K562 (cell line): ENCODE measurements around the gene ZNF200. TPM values are rescaled to one million over a fixed set of nuclear protein-coding genes. Genes with fewer than 3 reads are reported as not detected.
A peak's percentile ranks its signal among the peaks of the same experiment; 100 is the strongest.

ENCODE experiments used
- CBX2 ChIP-seq: fragments of 200-600 bp; sonication (generic); IDR thresholded peaks from one replicate; pipeline ENCODE4 v1.6.1; 2012; ENCODE audit warnings: mild to moderate bottlenecking, low read length, inconsistent platforms; ENCODE audit not compliant: insufficient read depth, poor library complexity, severe bottlenecking
- E2F5 ChIP-seq: sonication (generic); formaldehyde crosslinking; IDR thresholded peaks from 2 replicates; pipeline ENCODE4 v1.8.0; 2022; ENCODE audit warnings: mild to moderate bottlenecking, missing genetic modification reagents
- NR4A1 ChIP-seq, 2 experiments: fragments of 250-450 bp in 1 of 2; fragments of 450-650 bp in 1 of 2; sonication (Bioruptor Pico) in 1 of 2; IDR thresholded peaks; 2 replicates each; pipeline versions ENCODE4 v1.4.0 to v1.6.1; 2016 to 2020; ENCODE audit warnings: mild to moderate bottlenecking in 2 of 2, missing compliant biosample characterization in 1 of 2, missing genetic modification characterization in 1 of 2, moderate library complexity in 1 of 2
- RAD21 ChIP-seq, 2 experiments: fragments of 250-450 bp in 1 of 2; fragments of 450-650 bp in 1 of 2; sonication (Bioruptor Pico) in 1 of 2; formaldehyde crosslinking in 1 of 2; IDR thresholded peaks in 1 of 2; conservative IDR thresholded peaks in 1 of 2; 2 replicates each; pipeline versions ENCODE4 v1.4.0 to v1.8.0; 2020 to 2022; ENCODE audit warnings: mild to moderate bottlenecking in 2 of 2, moderate library complexity in 1 of 2
- RBM14 ChIP-seq: fragments of 200-400 bp; formaldehyde crosslinking; IDR thresholded peaks from 2 replicates; pipeline ENCODE4 v1.6.1; 2018; ENCODE audit warnings: low read depth, mild to moderate bottlenecking, low read length, moderate library complexity, borderline replicate concordance; ENCODE audit not compliant: insufficient read depth
- RERE ChIP-seq: sonication (generic); formaldehyde crosslinking; IDR thresholded peaks from 2 replicates; pipeline ENCODE4 v1.8.0; 2023; ENCODE audit warnings: missing genetic modification reagents, mild to moderate bottlenecking, borderline replicate concordance
- RHOXF2B ChIP-seq: fragments of 250-450 bp; sonication (Bioruptor Pico); conservative IDR thresholded peaks from 2 replicates; pipeline ENCODE4 v1.5.1; 2021
- RUNX1 ChIP-seq: sonication (generic); IDR thresholded peaks from 2 replicates; pipeline ENCODE4 v1.6.1; 2016; ENCODE audit warnings: antibody characterized with exemption, low read depth
- SIX5 ChIP-seq, 2 experiments: IDR thresholded peaks; 2 replicates each; pipeline ENCODE4 v1.6.1; 2011; ENCODE audit warnings: low read length in 2 of 2, borderline replicate concordance in 1 of 2, low read depth in 1 of 2, mild to moderate bottlenecking in 1 of 2, moderate library complexity in 1 of 2; ENCODE audit not compliant: insufficient read depth in 1 of 2
- SRSF9 ChIP-seq: fragments of 200-400 bp; formaldehyde crosslinking; IDR thresholded peaks from 2 replicates; pipeline ENCODE4 v1.6.1; 2017; ENCODE audit warnings: low read depth, low read length, borderline replicate concordance
- SUPT5H ChIP-seq: fragments of 450-650 bp; IDR thresholded peaks from 2 replicates; pipeline ENCODE4 v1.6.1; 2016
- TEAD1 ChIP-seq, 2 experiments: fragments of 450-650 bp in 1 of 2; sonication (generic) in 1 of 2; formaldehyde crosslinking; IDR thresholded peaks; 2 replicates each; pipeline versions ENCODE4 v1.4.0 to v1.8.0; 2020 to 2022; ENCODE audit warnings: mild to moderate bottlenecking in 2 of 2, missing genetic modification reagents in 1 of 2
- THRAP3 ChIP-seq: fragments of 450-650 bp; IDR thresholded peaks from 2 replicates; pipeline ENCODE4 v1.6.1; 2016; ENCODE audit warnings: mild to moderate bottlenecking, inconsistent platforms, borderline replicate concordance
- USF1 ChIP-seq: sonication (generic); formaldehyde crosslinking; IDR thresholded peaks from 2 replicates; pipeline ENCODE4 v1.9.0; 2022; ENCODE audit warnings: mild to moderate bottlenecking, missing genetic modification reagents
- ZHX1 ChIP-seq: fragments of 150-350 bp; conservative IDR thresholded peaks from 2 replicates; pipeline ENCODE4 v1.6.1; 2014; ENCODE audit warnings: low read length
- ZNF408 ChIP-seq: fragments of 250-450 bp; sonication (Bioruptor Pico); IDR thresholded peaks from 2 replicates; pipeline ENCODE4 v1.4.0; 2020; ENCODE audit warnings: low read depth, mild to moderate bottlenecking, moderate library complexity
- ZNF77 ChIP-seq: fragments of 250-450 bp; sonication (Bioruptor Pico); IDR thresholded peaks from 2 replicates; pipeline ENCODE4 v1.5.0; 2020
- polyA plus RNA-seq, 8 experiments: library from polyadenylated mRNA; depleted of rRNA in 4 of 8; stranded (reverse) in 5 of 8; unstranded in 3 of 8; fragments of >200 nt; fragmentation: Nextera tagmentation in 2 of 8; fragmentation: Illumina TruSeq in 1 of 8; extraction: Ambion mirVana in 2 of 8; extraction: Trizol in 1 of 8; gene quantifications; 2 replicates each; pipeline versions ENCODE4 v1.2.1 to v1.2.3, GENCODE V29; 2011 to 2014; ENCODE audit warnings: inconsistent platforms in 1 of 8, missing spikeins in 1 of 8
- total RNA-seq, 7 experiments: library from RNA; depleted of rRNA in 6 of 7; stranded (reverse); fragments of >200 nt in 6 of 7; fragmentation: Illumina TruSeq in 2 of 7; extraction: Trizol in 2 of 7; gene quantifications; 2 replicates each; pipeline versions ENCODE4 v1.2.1 to v1.2.3, GENCODE V29; 2011 to 2021; ENCODE audit warnings: low replicate concordance in 1 of 7

ZNF200 gene
- total and polyA plus RNA-seq, 9 of the 15 experiments (the other 6 are each of a cell fraction or from before 2014, with no cell fraction given), result 4.8 to 14.5 (median 9.2) TPM

GRCh38 chr16:3173892-3174617 lies 60.9 kb downstream of the ZNF200 start (continued):
- TF ChIP-seq RAD21 (CRISPR knock-in tag; conservative IDR thresholded peaks at IDR 0.05 in 1 of 2, IDR thresholded peaks at IDR 0.05 in 1 of 2), result peak in 1 of 2 experiments; percentile 45; a peak in 3 of 4 replicates
- no peak for TF ChIP-seq ZNF77 (CRISPR knock-in tag)
- peak; percentile 69 for TF ChIP-seq USF1 (CRISPR knock-in tag)
- no peak for TF ChIP-seq RERE (CRISPR knock-in tag)
- no peak for TF ChIP-seq RHOXF2B (CRISPR knock-in tag)
- no peak for TF ChIP-seq NR4A1 (CRISPR knock-in tag; IDR thresholded peaks at IDR 0.05)
- no peak for TF ChIP-seq NR4A1 (tag; IDR thresholded peaks at IDR 0.05)
- no peak for TF ChIP-seq ZHX1
- no peak for TF ChIP-seq SRSF9
- no peak for TF ChIP-seq SUPT5H
- no peak for TF ChIP-seq RUNX1
- no peak for TF ChIP-seq RBM14
- TF ChIP-seq E2F5, result no peak
- no peak for TF ChIP-seq ZNF408
- TF ChIP-seq SIX5 (IDR thresholded peaks at IDR 0.05; ENCODE audit: borderline replicate concordance in 1 of 2, insufficient read depth in 1 of 2, low read depth in 1 of 2, low read length in 2 of 2), result no peak
- TF ChIP-seq CBX2, result no peak
- TF ChIP-seq THRAP3, result no peak
- TF ChIP-seq TEAD1 (CRISPR knock-in tag; IDR thresholded peaks at IDR 0.05), result no peak
